ENCODE data around the gene TOPAZ1. TPM values are rescaled to one million over a fixed set of nuclear protein-coding genes. Genes with fewer than 3 reads are reported as not detected.

TOPAZ1 gene
- total RNA-seq, 1 donor from 2014 or later = not detected

GRCh38 chr3:44355362-44356033 is 113.8 kb downstream of the TOPAZ1 start:
- Mint-ChIP-seq H3K4me3 (no peak overlapping the region), H3K27me3 (ENCODE audit: low read depth) (no peaks in the 10 kb centered on the region), H3K27ac (no peak overlapping the region), H3K4me1 (peaks cover 7% of the 10 kb centered on the region), H3K36me3 (peaks cover 22% of the 10 kb centered on the region), H3K9me3 (peaks cover 16% of the 10 kb centered on the region)
- no peak for TF ChIP-seq CTCF (IDR thresholded peaks at IDR 0.05; ENCODE audit: unreplicated experiment)
- DNase-seq (ENCODE audit: low spot score in 2 of 2, unreplicated experiment in 2 of 2) = no peak

- Mint-ChIP-seq H3K4me1 (peaks cover 7% of the 10 kb centered on the region), H3K27ac (peak overlapping the region; percentile 18), H3K36me3 (peaks cover 8% of the 10 kb centered on the region), H3K27me3 (ENCODE audit: low read depth) (no peaks in the 10 kb centered on the region), H3K9me3 (peaks cover under 1% of the 10 kb centered on the region), H3K4me3 (no peak overlapping the region)
- DNase-seq (ENCODE audit: low spot score in 2 of 2, unreplicated experiment in 2 of 2) = no peak
- no peak for TF ChIP-seq CTCF (IDR thresholded peaks at IDR 0.05; ENCODE audit: unreplicated experiment)
Observed at GRCh38 chr3:44359146-44359751, 117.6 kb downstream of the TOPAZ1 start.

GRCh38 chr3:44363591-44363990 is 121.9 kb downstream of the TOPAZ1 start:
- H3K4me1 Mint-ChIP-seq = peaks cover 5% of the 10 kb centered on the region
- peaks cover 17% of the 10 kb centered on the region for H3K36me3 Mint-ChIP-seq
- H3K4me3 Mint-ChIP-seq = no peak overlapping the region
- H3K9me3 Mint-ChIP-seq = no peaks in the 10 kb centered on the region
- H3K27me3 Mint-ChIP-seq (ENCODE audit: low read depth) = no peaks in the 10 kb centered on the region
- no peak overlapping the region for H3K27ac Mint-ChIP-seq
- DNase-seq (ENCODE audit: low spot score in 2 of 2, unreplicated experiment in 2 of 2) = no peak
- TF ChIP-seq CTCF (IDR thresholded peaks at IDR 0.05; ENCODE audit: unreplicated experiment) = no peak

GRCh38 chr3:44365952-44366351 is 124.3 kb downstream of the TOPAZ1 start:
- Mint-ChIP-seq H3K36me3 (peaks cover 22% of the 10 kb centered on the region), H3K4me1 (no peaks in the 10 kb centered on the region), H3K9me3 (no peaks in the 10 kb centered on the region), H3K27ac (no peak overlapping the region), H3K4me3 (no peak overlapping the region), H3K27me3 (ENCODE audit: low read depth) (no peaks in the 10 kb centered on the region)
- DNase-seq (ENCODE audit: low spot score in 2 of 2, unreplicated experiment in 2 of 2) = no peak
- no peak for TF ChIP-seq CTCF (IDR thresholded peaks at IDR 0.05; ENCODE audit: unreplicated experiment)

- Mint-ChIP-seq H3K4me3 (no peak overlapping the region), H3K9me3 (peaks cover 37% of the 10 kb centered on the region), H3K36me3 (peaks cover 33% of the 10 kb centered on the region), H3K4me1 (no peaks in the 10 kb centered on the region), H3K27ac (no peak overlapping the region), H3K27me3 (ENCODE audit: low read depth) (no peaks in the 10 kb centered on the region)
- no peak for DNase-seq (ENCODE audit: low spot score in 2 of 2, unreplicated experiment in 2 of 2)
- no peak for TF ChIP-seq CTCF (IDR thresholded peaks at IDR 0.05; ENCODE audit: unreplicated experiment)
Observed at GRCh38 chr3:44375450-44375849, 133.8 kb downstream of the TOPAZ1 start.

Other genes with a start within 250 kb of the TOPAZ1 start
- gene TCAIM, start 96.9 kb downstream of the TOPAZ1 start, total RNA-seq = 22.8 to 30.6 TPM (median 26.5 TPM) in 3 replicates
- gene ZNF445, start 235.8 kb downstream of the TOPAZ1 start, total RNA-seq = 51.7 to 54.1 TPM (median 52.6 TPM) in 3 replicates